GM12865 (cell line): ENCODE measurements around the gene WNK3.

Source experiments
- DNase-seq: peaks from one replicate; pipeline ENCODE4 v3.0.0; 2010; ENCODE audit warnings: low read depth
- H3K4me3 ChIP-seq: 2 replicates; pipeline ENCODE4 v1.5.1; 2011; ENCODE audit warnings: mild to moderate bottlenecking, low read depth, low read length, control low read depth
- CTCF ChIP-seq: IDR thresholded peaks from 2 replicates; pipeline ENCODE4 v1.5.1; 2011; ENCODE audit warnings: low read length, control low read depth, low read depth, inconsistent platforms; ENCODE audit not compliant: insufficient read depth; ENCODE audit errors: missing control alignments

Gene WNK3

GRCh38 chrX:54291758-54292157 lies 66.1 kb downstream of the WNK3 start:
- DNase-seq = no peak
- no peak overlapping the region for H3K4me3 ChIP-seq
- no peak for TF ChIP-seq CTCF

GRCh38 chrX:54288968-54289367 lies 68.9 kb downstream of the WNK3 start:
- no peak overlapping the region for H3K4me3 ChIP-seq
- no peak for DNase-seq
- no peak for TF ChIP-seq CTCF

GRCh38 chrX:54288277-54288676 lies 69.6 kb downstream of the WNK3 start:
- H3K4me3 ChIP-seq = no peak overlapping the region
- no peak for TF ChIP-seq CTCF
- no peak for DNase-seq

- TF ChIP-seq CTCF = no peak
- DNase-seq = no peak
- no peak overlapping the region for H3K4me3 ChIP-seq
Observed at GRCh38 chrX:54281676-54282075, 76.2 kb downstream of the WNK3 start.

- no peak for DNase-seq
- TF ChIP-seq CTCF = no peak
- H3K4me3 ChIP-seq = no peak overlapping the region
Observed at GRCh38 chrX:54280466-54280865, 77.4 kb downstream of the WNK3 start.

- TF ChIP-seq CTCF = no peak
- H3K4me3 ChIP-seq = no peak overlapping the region
- DNase-seq = no peak
Observed at GRCh38 chrX:54271664-54272063, 86.2 kb downstream of the WNK3 start.

GRCh38 chrX:54248309-54248708 lies 109.5 kb downstream of the WNK3 start:
- H3K4me3 ChIP-seq = no peak overlapping the region
- DNase-seq = peak; percentile 13
- TF ChIP-seq CTCF = no peak
